GM19193 (cell line): ENCODE measurements around the gene TFAP2B.

Experiments
- POLR2A ChIP-seq: IDR thresholded peaks from 4 replicates; pipeline ENCODE4 v1.6.1; 2011; ENCODE audit not compliant: insufficient read depth, insufficient read length; ENCODE audit errors: extremely low read depth

Gene TFAP2B

DNA sequence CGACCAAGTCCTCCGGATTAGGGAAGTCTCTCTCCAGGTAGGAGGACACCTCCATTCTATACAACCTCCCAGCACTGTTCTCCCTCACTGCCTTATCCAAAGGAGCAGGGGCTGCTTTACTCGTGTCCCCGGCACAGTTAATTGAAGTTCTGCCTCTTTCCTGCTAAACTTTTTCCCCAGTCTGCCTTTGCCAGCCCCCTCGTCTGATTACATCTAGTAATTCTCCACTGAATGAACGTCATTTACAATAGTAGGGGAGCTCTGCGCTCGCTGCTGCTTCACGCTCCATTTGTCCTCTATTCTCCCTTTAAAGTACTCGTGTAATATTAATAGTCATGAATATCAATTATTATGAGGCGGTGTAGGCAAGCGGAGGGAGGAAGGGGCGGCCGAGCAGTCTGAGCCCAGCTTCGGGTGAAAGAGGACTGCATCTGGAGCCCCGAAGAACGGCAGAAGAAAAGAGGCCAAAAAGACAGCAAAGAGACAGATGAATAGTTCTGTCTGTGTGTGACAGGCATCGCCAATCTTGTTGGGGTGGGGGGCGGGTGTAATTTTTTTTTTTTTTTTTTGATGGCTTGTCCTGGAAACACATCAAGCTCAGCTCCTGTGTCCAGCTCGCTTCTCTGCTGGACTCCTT, 2.9 kb downstream of the TFAP2B start:
- no peak for TF ChIP-seq POLR2A

DNA sequence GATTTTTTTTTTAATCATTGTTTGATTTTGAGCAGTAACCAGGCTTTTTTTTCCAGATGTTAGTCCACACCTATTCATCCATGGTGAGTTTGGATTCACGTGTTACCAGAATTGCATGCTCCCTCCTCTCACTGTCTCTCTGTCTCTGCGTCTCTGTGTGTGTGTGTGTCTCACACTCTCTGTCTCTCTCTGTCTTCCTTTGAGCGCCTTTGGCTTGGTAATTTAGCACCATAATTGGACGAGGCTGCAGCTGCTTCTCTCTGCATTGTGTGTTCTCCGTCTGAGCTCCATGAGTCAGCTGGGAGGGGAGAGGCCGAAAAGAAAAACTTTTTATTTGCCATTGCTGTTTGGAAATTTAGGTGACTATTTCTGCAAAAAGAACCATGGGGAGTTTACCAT, 3.4 kb downstream of the TFAP2B start:
- no peak for TF ChIP-seq POLR2A

- TF ChIP-seq POLR2A: no peak
Observed at GRCh38 chr6:50823094-50823920, 4.6 kb downstream of the TFAP2B start.

DNA sequence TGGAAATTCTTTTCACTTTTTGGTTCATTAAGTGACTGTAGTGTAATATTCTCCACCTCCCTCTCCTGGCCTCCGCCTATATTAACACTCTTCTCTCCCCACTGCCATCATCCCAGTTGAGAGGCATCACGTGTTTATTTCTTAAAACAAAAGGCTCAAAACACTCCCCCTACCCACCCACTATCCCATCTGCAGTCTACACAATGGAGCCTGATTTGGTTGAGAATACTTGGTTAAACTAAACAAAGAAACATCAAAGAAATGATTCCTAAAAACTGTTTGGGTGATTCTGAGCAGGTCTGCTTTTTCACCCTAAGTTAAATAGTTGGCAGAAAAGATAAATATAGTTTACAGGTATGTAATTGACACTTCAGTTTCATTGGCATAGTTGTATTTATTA, 5.9 kb downstream of the TFAP2B start:
- TF ChIP-seq POLR2A: no peak

DNA sequence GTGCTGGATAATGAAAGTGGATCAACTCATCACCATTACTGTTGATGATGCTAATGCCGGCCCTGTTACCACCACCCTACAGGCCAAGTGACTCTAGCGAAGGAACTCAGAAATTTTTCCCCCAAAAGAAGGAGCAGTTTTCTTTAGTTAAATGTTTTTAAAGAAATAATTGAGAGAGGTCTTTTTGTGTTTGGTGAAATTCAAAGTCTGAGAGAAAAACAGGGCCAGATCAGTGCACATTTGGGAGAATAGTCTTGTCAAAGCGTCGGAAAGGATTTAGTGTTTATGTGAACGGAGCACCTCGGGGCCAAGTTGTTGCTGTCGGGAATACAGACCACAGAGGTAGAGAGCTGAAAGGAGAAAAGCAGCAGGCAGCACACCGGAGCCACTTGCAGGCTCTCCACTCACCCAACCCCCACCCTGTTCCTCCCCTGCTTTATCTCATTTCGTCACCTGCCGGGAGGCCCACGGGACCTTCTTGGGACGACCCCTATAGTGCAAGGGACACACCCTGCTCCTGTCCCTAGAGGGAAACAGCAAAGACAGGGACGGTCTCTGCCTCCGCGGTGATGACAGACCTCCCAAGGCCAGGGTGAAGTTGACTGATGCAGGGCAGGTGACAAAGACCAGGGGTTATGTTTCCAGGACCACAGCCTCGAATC, 6.8 kb downstream of the TFAP2B start:
- no peak for TF ChIP-seq POLR2A

DNA sequence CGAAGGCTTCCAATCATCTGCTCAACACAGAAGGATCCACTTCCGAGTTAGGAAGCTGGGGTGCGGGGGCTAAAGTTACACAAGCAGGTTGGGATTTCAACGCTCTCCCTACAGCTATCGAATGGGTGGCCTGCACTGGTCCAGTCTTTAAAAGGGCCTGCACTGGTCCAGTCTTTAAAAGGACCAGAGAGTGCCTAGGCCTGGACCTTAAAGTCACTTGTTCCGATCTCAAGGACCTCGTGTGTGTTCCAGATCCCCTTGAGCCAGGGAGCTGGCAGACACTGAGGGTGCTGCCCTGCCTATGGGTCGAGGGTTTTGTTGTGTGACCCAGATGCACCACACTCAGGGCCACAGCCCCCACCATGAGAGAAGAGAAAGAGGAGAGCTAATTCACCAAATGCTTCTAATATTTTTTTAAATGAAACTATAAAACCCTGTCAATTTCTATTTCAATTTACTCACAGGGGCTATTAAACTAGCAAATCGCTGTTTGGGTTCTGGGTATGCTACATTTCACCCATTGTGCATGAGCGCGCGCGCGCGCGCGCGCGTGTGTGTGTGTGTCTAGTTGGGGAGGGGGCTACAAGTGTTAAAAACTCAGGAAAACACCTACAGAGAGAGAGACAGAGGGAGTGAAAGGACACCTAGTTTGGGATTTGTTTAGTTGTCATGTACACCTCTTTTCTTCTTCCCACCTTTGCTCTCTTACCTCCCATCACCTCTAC, 7.5 kb downstream of the TFAP2B start:
- no peak for TF ChIP-seq POLR2A

DNA sequence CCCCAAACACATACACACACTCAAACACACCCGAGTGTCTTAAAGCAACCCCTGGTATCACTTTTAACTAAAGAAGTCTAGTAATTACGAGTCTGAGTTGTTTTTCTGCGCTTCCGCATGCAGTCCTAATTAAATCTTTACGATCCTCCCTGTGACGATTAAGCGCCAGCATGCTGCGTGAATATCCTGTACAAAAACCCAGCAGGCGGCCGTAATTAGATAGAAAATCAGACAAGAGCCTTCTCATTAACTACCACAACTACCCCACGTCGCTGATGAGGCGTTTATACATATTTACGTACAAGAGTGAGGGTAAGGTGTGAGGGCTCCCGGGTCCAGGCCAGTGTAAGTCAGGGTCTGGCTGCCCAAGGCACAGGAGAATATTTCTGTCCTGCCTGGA, 8.1 kb downstream of the TFAP2B start:
- no peak for TF ChIP-seq POLR2A

DNA sequence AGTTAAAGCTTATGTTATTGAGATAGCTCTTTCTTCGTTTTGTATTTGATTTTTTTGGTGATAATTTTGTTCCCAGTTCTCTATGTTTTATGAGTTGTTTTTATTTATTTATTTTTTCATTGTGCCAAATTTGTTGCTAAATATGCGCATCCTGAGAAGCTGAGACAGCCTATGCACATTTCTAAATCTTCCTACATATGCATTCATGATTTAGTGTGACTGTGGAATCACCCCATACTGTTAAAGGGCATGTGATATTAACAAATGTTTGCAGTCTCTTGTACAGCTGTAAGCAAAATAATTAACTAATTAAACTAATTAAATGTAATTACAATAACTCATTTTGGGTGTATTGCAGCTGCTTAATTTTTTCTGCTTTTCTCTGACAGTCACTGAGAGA, 10.4 kb downstream of the TFAP2B start:
- no peak for TF ChIP-seq POLR2A

GRCh38 chr6:50829898-50830444, 11.3 kb downstream of the TFAP2B start:
- TF ChIP-seq POLR2A: no peak

GRCh38 chr6:50831186-50831585, 12.5 kb downstream of the TFAP2B start:
- no peak for TF ChIP-seq POLR2A

GRCh38 chr6:50832912-50833311, 14.2 kb downstream of the TFAP2B start:
- no peak for TF ChIP-seq POLR2A

- no peak for TF ChIP-seq POLR2A
Observed at GRCh38 chr6:50834929-50835410, 16.3 kb downstream of the TFAP2B start.

DNA sequence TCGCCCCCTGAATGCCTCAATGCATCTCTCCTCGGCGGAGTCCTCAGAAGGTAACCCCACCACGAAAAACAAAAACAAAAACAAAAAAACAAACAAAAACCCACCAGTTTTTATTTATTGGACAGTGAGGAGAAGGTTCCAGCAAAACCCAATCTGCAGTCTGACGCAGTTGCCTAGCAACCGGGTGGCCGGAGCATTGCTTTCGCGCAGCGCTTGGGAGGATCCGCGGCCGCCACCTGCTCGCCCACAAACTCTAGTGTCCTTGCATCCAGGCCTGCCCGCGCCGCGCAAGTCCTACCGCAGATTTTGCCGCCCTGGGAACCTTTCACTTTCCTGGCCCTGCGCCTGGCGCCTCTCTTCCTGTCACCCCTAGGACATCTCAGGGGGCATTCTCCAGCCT, 17.6 kb downstream of the TFAP2B start:
- no peak for TF ChIP-seq POLR2A

- no peak for TF ChIP-seq POLR2A
Observed at GRCh38 chr6:50837589-50838445, 19.1 kb downstream of the TFAP2B start.
